Right lobe of liver (tissue), 6 donors: ENCODE results near the gene ANXA2R. TPM values are rescaled to one million over a fixed set of nuclear protein-coding genes. Genes with fewer than 3 reads are reported as not detected.

ENCODE experiments used
- ATAC-seq, 4 donors: fragments of 200-7000 bp; cut with Tn5 transposase; one replicate each; pipeline ENCODE4 v1.9.1; 2020; ENCODE audit warnings: mild to moderate bottlenecking in 4 of 4, moderate library complexity in 4 of 4
- DNase-seq, 3 donors: peaks; one replicate each; pipeline ENCODE4 v3.0.0-alpha.2; 2020
- H3K27ac ChIP-seq, 3 donors: fragments of 200-600 bp; one replicate each; pipeline ENCODE4 v1.8.0; 2022
- H3K27me3 ChIP-seq, 2 donors: fragments of 200-600 bp; one replicate each; pipeline ENCODE4 v1.8.0; 2022
- H3K36me3 ChIP-seq, 4 donors: fragments of 200-600 bp; sonication (generic) in 1 of 4; one replicate each; pipeline versions ENCODE4 v1.5.1 to v1.8.0; 2017 to 2022; ENCODE audit warnings: control low read depth in 1 of 4
- H3K4me1 ChIP-seq, 4 donors: fragments of 200-600 bp; sonication (generic) in 1 of 4; one replicate each; pipeline versions ENCODE4 v1.5.1 to v1.8.0; 2017 to 2022; ENCODE audit warnings: control low read depth in 1 of 4
- H3K4me3 ChIP-seq, 3 donors: fragments of 200-600 bp; one replicate each; pipeline ENCODE4 v1.8.0; 2022
- H3K9me3 ChIP-seq, 4 donors: fragments of 200-600 bp; sonication (generic) in 1 of 4; one replicate each; pipeline versions ENCODE4 v1.5.1 to v1.8.0; 2017 to 2022; ENCODE audit warnings: control low read depth in 1 of 4
- CTCF ChIP-seq, 4 donors: fragments of 200-600 bp in 3 of 4; fragments of 450-650 bp in 1 of 4; IDR thresholded peaks; one replicate each; pipeline versions ENCODE4 v1.5.1 to v1.8.0; 2016 to 2022; ENCODE audit warnings: antibody characterized with exemption in 4 of 4, mild to moderate bottlenecking in 2 of 4
- POLR2A ChIP-seq: fragments of 450-650 bp; IDR thresholded peaks from one replicate; pipeline ENCODE4 v1.6.1; 2017; ENCODE audit warnings: antibody characterized with exemption, mild to moderate bottlenecking
- WGBS: methylation state at CpG from one replicate; pipeline ENCODE4 v1.1.6; 2018; ENCODE audit warnings: low coverage, low lambda C conversion rate; ENCODE audit not compliant: insufficient coverage; ENCODE audit errors: missing lambda C conversion rate; 5-methylcytosine and 5-hydroxymethylcytosine counted together
- intact Hi-C, 2 donors: fragments of 100-400 bp; cut with DNase I; formaldehyde crosslinking; loops; one replicate each; pipeline versions ENCODE4 v1.11.2 to v1.14.1; 2022
- total RNA-seq, 6 experiments: library from RNA; depleted of rRNA in 2 of 6; stranded (reverse); fragments of >200 nt in 2 of 6; fragmentation: NEBNext Ultra II Directional in 3 of 6; extraction: Animal tissue kit (Norgen Biotek cat#: 25700) in 3 of 6; gene quantifications; one replicate each; pipeline versions ENCODE4 v1.1.0 to v1.2.4, GENCODE V29; 2016 to 2023
- donor health status: DM: no; HTN: yes; CAD: no.
- donor health status: DM: no; HTN: no; CAD: no.
- donor health status: DM: no; HTN: no; CAD: no.
- donor health status: DM: no; HTN: yes; CAD: no.
- donor health status: DM: no; HTN: yes; CAD: no.

The ANXA2R gene
- total RNA-seq, 6 experiments from 2014 or later = 0.21 to 1.1 (median 0.41) TPM

GRCh38 chr5:43010935-43011315 lies 29.2 kb downstream of the ANXA2R start:
- 27% methylated on average over 3 of the region's 3 CpGs for WGBS
- intact Hi-C loops = no loop called here
- H3K4me1 ChIP-seq = peaks cover 0 to 3% (median 0%) of the 10 kb centered on the region in 4 donors
- H3K27ac ChIP-seq = no peak overlapping the region
- ATAC-seq (no peak), DNase-seq (no peak)
- H3K4me3 ChIP-seq = no peak overlapping the region
- H3K36me3 ChIP-seq = no peaks in the 10 kb centered on the region
- no peak for TF ChIP-seq CTCF (IDR thresholded peaks at IDR 0.05)
- TF ChIP-seq POLR2A = no peak
- H3K9me3 ChIP-seq = no peaks in the 10 kb centered on the region
- peaks cover 0 to 40% of the 10 kb centered on the region in 2 donors for H3K27me3 ChIP-seq

GRCh38 chr5:43008363-43009153 lies 31.6 kb downstream of the ANXA2R start:
- Histone ChIP-seq H3K9me3 (no peaks in the 10 kb centered on the region), H3K27me3 (peaks cover 0 to 48% of the 10 kb centered on the region in 2 donors), H3K27ac (peak overlapping the region; percentile 55 to 91 (median 72)), H3K36me3 (no peaks in the 10 kb centered on the region), H3K4me1 (peaks cover 0 to 3% (median 0%) of the 10 kb centered on the region in 4 donors), H3K4me3 (peak overlapping the region; percentile 32 to 39 (median 33))
- DNase-seq (peak; percentile 75 to 82 (median 79)), ATAC-seq (peak; percentile 75 to 86 (median 83))
- 9% methylated on average over 22 of the region's 35 CpGs for WGBS
- intact Hi-C loops = no loop called here
- TF ChIP-seq POLR2A (peak; percentile 46), CTCF (IDR thresholded peaks at IDR 0.05) (no peak)

- Histone ChIP-seq H3K27me3 (peaks cover 0 to 47% of the 10 kb centered on the region in 2 donors), H3K36me3 (no peaks in the 10 kb centered on the region), H3K9me3 (no peaks in the 10 kb centered on the region), H3K4me3 (peak overlapping the region; percentile 32 to 39 (median 33)), H3K27ac (peak overlapping the region; percentile 55 to 91 (median 72)), H3K4me1 (peaks cover 0 to 3% (median 0%) of the 10 kb centered on the region in 4 donors)
- WGBS = 3% methylated on average over 18 of the region's 25 CpGs
- DNase-seq (peak; percentile 61 to 68 (median 65)), ATAC-seq (peak; percentile 53 to 65 (median 64))
- TF ChIP-seq CTCF (IDR thresholded peaks at IDR 0.05) (no peak), POLR2A (no peak)
- intact Hi-C loops = no loop called here
These were observed 32.2 kb downstream of the ANXA2R start for GRCh38 chr5:43007911-43008362.

- TF ChIP-seq POLR2A (no peak), CTCF (IDR thresholded peaks at IDR 0.05) (no peak)
- DNase-seq = peak; percentile 75 to 81 (median 79)
- intact Hi-C loops = no loop called here
- WGBS = 5% methylated on average over 16 of the region's 27 CpGs
- Histone ChIP-seq H3K27me3 (peaks cover 0 to 44% of the 10 kb centered on the region in 2 donors), H3K4me1 (peaks cover 0 to 3% (median 0%) of the 10 kb centered on the region in 4 donors), H3K36me3 (no peaks in the 10 kb centered on the region), H3K4me3 (peak overlapping the region; percentile 32 to 39 (median 33)), H3K27ac (peak overlapping the region; percentile 55 to 91 (median 72)), H3K9me3 (no peaks in the 10 kb centered on the region)
- ATAC-seq = peak; percentile 57 to 67 (median 60)
These were observed 32.7 kb downstream of the ANXA2R start for GRCh38 chr5:43007246-43007910.
